NCI-H345 treated with DMSO at 0.1 percent for 48 hours (cell line): ENCODE measurements around the gene AGPAT1.
A peak's percentile ranks its signal among the peaks of the same experiment; 100 is the strongest.
"Not testable (repeated sequence)": the region's sequence is repeated elsewhere in the genome, so short reads cannot be mapped to it uniquely, and the experiment has no call there.

Experiments used
- DNase-seq: peaks from one replicate; lab custom pipeline; 2025; ENCODE audit not compliant: unreplicated experiment; lab: John Stamatoyannopoulos, UW

AGPAT1 gene

DNA sequence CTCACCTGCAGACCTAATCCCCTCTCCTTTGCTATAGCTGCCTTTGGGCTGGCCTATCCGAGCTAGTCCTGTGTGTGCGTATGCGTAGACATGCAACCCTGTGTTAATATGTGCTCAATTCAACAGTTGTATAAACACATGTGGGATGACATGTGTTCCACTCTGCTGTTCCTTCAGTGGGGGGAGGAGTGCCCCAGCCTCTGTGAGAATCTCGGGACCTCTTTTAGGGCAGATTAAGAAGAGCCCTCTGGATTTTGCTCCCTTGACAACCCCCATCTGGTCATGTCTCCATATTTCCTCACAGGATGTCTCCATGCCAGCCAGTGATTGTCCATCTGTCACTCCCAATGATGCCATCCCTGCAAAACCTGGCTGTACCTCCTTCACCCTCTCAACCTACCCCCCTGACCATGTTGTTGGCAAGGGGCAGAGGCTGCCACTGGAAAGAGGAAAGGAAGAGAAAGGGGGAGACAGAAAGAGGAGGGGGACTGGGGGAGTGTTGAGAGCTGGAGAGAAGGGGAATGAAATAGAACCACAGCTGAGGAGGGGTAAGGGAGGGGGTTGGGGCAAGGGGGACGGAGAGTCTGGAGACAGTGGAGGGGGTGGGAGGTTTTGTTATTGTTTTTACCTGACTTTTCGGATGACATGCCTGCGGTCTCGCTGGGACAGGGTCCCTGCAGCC is 24.6 kb downstream of the AGPAT1 start:
- no peak for DNase-seq

DNA sequence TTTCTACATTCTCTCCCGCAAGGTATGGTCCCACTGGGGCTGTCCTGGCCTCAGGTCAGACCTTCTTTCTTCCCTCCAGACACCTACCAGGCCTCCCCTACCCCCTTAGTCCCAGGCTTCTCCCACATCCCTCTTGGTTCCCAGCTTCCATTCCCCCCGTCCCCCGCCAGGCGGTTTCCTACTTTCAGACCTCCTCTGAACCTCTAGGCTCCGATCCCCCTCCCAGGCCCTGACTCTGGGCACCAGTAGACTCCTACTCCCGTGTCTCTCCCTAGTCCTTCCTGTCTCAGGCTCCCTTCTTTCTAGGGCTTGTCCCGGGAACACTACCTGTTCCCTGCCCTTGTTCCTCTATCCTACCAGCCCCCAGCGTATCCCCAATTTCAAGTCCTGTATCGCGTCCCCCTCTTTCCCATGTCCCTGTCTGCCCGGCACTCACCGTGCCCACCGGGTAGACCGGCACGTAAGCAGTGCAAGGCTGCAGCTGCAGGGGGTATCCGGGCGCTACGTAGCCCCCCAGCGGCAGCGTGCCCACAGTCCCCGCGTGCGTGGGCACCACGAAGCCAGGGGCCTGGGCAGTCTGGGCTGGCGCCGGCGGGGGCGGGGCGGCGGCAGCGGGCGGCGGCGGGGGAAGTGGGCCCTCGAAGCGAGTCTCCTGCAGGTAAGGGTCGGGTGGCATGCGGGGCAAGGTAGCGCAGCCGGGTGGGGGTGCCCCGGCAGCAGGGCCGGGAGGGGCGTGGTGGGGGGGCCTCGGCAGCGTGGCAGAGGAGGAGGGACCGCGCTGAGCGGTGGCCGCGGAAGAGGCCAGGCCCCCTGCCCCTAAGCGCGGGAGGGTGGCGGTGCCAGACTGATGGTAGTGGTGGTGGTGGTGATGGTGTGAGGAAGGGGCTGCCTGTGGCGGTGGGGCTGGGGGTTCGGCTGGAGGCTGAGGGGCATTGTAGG is 25.7 kb downstream of the AGPAT1 start:
- no peak for DNase-seq

DNA sequence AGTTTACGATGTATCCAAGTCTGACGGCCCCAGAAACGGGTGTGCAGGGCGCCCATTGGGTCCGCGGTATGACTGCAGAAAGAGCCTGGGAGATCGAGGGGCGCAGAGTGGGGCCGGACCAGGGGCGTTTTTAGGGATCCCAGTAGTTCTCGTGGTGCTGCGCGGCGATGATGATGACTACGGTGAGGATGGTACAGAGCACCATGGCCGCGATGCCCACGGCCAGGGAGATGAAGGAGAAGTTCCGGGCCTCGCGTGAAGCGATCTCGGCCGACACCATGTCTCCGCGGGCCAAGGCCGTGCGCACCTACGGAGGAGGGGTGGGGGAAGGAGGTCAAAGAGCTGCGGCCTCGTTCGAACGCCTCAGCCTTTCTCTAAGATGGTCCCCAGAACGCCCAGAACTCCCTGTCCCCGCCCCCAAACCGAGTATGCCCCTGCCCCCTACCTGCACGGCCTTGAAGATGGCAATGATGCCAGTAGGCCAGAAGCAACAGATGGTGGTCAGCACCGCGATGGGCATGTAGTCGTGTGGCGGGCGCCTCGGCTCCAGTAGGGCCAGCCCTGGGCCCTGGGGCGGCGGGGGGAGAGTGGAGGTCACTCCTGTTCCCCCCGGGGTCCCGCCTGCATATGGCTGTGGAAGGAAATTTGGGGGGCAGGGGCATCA is 26.7 kb downstream of the AGPAT1 start:
- DNase-seq = no peak

DNA sequence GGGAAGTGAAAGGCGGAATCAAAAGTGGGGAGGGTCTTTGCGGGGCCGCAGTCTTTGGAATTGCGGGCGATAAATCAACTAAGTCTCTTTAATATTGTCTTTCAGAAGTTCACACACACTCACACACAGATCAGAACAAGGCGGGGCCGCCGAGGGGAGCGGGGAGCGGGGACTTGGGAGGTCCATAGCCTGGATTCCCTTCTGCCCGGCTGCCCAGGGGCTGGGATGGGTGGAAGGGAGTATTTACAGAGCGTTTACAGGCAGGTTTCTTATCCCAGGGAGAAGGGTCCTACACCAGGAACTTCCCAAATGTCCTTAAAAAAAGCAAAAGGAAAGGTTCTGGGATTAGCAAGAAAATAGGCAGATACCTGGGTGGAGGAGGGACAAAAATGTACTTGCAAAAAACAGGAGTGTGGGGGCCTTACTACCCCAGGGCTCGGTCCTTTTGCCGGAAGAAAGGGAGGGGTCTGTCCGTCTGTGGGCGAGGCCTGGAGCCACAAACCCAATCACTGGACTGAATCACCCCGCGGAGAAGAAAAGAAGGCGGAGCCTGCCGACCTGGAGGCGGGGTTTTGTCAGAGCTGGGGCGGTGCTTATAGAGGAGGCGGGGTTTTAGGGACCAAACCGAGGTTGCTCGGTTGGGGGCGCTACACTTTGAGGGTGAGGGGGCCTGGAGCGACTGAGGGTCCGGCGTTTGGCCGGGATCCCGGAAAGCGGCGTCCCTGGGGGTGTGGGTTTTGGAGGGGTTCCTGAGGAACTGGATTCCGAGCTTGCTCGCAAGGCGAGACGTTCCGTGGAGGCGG is 27.4 kb downstream of the AGPAT1 start:
- no peak for DNase-seq

DNA sequence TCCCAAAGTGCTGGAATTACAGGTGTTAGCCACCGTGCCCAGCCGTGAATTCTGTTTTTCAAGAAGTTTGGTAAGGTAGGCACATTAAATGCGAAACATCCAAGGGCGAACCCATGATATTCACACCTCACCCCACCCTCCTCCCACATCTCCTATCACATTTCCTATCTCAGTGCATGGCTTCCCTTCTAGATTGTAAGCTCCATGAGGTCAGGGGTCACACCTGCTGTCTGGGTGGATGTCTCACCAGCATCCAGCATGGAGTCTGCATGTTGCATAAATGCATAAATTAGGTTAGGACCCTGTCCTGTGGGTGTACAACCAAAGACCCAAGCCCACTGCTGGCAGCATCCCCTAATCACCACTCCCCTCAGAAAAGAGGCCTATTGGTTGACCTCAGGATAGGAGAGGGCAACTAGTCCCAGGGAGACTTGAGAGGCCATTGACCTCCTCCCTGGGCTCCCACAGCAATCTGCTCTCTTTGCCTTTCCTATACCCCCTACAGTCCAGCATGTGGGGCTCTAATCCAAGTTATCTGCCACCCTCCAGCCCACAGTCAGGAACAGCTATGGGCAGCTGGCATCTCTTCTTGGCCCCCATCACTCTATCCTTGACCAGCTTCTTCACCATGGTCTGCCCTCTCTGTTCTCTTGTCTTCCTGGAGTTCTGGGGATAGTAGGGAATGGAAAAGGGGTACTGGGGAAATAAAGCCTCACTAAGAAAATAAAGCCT is 28.3 kb downstream of the AGPAT1 start:
- DNase-seq = no peak

DNA sequence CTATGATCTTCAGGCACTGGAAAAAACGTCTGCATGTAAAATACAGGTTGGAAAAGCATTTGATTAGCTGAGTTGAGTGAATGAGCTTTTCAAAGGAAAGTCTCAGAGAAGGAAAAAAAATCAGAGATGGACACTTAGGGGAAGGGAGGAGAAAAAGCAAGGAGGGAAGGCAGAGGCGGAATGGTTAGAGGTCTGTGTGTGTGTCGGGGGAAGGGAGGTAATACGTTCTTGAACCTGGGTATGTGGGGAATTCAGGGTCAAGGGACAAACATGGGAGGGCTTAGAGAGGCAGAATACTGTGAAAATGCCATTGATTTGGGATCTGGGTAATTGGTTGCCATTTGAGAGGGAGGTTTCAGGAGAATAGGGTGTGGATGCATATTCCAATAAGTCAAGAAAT is 29.2 kb downstream of the AGPAT1 start:
- no peak for DNase-seq

DNA sequence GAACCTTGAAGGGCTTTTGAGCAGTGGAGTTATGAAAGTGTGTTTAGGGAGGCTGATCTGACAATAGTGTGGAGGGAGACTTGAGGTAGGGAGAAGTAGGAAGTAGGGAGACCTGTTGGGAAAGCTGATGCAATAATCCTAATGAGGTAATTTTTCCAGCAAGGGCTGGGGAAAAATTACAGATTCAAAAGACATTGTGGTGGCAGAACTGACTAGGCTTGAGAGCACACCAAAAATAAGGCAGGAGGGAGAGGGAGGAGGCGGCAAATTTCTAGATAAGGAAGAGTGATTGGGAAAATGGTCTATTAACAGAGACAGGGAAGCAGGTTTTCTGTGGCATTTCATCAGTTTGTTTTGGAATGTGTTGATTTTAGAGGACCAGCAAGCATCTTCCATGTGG is 29.6 kb downstream of the AGPAT1 start:
- no peak for DNase-seq

DNA sequence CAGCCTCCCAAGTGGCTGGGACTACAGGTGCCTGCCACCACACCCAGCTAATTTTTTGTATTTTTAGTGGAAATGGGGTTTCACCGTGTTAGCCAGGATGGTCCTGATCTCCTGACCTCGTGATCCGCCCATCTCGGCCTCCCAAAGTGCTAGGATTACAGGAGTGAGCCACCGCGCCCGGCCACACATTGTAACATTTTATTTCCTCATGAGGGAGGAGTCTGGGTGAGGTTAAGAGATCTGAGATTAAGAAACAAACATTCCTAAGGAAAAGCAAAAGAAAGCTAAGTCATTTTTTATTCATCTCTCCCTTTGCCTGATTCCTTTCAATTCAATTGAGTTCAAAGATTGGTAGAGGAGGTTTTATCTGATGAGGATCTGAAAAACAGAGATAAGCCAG is 31.6 kb downstream of the AGPAT1 start:
- not testable (repeated sequence) for DNase-seq

DNA sequence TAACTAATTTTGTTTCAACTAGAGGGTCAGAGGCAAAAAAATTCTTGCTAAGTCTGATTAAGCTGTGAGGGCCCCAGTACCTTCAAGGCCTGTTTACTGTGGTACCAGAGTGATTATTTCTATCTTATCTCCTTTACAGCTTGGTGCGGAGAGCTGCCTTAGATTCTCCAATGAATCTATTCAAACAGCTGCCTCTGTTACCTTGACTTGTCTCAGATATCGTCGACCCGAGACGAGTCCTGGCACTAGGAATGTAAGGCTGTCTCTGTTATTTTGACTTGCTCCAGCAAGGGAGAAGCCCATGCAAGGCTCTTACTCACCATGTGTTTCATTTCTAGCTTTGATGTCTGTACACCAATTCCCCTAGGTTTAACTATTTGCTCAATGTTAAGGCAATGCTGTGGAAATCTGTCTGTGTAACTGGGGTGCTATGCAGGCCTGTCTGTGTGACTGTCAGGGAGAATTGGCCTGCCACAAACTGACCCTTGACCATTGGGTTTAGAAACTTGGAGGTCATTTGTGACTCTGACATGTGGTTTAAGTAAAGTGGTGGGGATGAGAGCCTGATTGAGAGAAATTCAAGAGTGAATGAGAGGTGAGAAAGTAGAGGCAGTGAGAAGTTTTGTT is 35.4 kb downstream of the AGPAT1 start:
- DNase-seq = no peak

DNA sequence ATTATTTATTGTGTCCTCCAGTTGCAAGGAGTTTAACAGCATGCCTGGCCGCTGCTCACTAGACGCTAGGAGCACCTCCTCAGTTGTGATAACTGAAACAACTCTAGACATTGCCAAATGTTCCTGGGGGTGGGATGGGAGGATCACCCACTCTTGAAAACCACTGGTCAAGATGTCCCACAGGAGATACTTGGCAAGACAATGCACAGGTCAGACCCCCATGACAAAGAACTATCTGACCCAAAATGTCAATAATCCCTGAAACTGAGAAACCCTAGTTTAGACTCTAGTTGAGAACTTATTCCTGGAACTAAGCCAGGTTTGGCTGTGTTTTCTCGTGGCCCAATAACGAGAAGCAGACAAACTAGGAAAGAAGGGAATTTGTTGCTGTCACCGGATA is 36.3 kb downstream of the AGPAT1 start:
- no peak for DNase-seq

DNA sequence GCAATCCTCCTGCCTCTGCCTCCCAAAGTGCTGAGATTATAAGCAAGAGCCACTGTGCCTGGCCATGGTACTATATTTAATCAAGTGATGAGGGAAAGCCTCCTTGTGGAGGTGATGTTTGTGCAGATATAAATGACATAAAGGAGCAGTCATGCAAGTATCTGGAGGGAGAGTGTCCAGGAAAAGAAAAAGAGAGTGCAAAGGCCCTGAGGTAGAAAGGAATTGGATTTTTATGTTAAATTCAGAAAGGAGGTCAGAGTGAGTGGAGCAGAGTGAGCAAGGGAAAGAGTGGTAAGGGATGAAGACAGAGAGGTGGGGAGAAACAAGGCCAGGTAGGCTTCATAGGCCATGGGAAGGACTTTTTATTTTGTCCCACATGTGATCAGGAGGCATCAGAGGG is 38.4 kb downstream of the AGPAT1 start:
- DNase-seq = no peak

DNA sequence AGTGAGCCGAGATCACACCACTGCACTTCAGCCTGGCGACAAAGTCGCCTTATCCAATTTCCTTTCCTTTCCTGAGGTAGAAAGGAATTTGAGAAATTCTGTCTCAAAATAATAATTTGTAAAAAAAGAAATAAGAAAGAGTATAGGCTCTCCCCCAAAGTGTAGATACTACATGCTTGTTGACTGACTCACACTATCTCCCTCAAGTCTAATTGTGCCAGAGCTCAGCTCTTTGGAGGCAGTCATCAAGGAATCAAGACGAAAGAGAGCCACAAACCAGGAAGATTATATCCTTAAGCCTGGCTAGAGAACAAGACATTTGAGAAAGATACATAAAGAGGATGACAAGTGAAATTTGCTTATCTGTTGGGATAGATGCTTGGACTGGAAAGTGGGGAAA is 42.1 kb downstream of the AGPAT1 start:
- DNase-seq = no peak

DNA sequence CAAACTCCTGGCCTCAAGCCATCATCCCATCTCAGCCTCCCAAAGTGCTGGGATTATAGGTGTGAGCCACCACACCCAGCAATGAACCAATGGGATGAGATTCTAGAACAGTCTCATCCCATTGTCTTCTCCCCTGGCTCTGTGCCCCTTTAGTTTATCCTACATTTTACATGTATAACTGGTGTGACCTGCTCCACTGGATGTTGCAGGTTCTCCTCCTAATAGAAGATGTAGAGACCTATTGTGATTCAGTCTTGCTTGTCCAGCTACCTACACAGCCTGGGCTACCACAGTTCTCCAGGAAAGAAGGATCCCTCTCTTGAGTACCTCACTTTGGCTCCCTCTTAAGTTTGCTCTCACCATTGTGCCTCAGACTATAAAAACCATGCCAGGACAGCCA is 43.8 kb downstream of the AGPAT1 start:
- no peak for DNase-seq

DNA sequence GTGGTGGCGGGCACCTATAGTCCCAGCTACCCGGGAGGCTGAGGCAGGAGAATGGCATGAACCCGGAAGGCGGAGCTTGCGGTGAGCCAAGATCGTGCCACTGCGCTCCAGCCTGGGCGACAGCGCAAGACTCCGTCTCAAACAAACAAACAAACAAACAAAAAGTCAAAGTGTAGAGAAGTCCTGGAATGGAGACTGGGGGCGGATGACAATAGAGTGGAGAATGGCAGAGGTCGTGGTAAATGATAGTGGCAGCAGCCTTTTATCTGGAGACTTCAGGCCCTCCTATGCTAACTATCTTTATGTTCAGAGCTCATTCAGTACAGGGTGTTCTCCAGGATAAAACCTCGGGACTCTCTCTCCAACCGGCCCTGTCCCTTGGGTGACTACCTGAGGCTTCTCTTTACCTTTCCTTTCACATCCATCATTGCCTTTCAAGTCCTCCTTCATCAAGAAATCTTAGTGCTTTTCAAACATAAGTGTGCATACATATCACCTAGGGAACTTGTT is 44.4 kb downstream of the AGPAT1 start:
- DNase-seq = no peak

DNA sequence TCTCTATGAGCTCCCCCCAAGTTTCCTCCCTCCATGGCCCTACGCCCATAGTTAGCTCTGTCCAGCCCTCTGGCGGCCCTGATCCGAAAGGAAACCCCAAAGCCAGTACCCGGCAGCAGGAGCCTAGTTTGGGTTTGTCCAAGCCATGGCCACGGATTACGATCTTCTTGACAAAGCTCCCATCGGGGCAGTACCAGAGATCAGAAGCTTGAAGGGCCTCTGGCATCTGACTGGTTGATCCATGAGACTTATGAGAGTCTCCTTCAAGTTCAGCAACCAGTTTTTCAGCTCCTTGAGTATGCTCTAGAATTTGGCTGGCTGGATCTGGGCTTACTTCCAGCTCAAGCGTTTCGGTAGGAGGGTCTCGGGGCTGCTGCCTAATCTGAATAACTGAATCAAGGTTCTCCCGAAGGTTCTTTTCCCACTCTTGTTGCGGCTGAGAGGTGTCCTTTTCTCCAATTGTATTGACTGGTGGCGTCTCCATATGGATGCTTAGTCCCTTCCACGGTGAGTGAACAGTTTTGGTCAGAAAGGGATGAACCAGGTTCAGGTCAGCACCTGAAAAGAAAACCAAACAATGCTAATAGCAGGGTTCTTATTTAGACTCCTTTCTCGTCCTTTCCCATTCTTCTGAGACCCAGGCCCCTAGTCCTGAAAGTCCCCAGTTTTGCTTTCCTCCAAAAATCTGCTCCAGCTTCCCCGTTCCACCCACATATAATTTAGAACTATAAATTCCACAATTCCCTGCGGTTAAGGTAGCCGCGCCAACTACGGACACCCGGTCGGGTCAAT is 46.4 kb downstream of the AGPAT1 start:
- DNase-seq = no peak

DNA sequence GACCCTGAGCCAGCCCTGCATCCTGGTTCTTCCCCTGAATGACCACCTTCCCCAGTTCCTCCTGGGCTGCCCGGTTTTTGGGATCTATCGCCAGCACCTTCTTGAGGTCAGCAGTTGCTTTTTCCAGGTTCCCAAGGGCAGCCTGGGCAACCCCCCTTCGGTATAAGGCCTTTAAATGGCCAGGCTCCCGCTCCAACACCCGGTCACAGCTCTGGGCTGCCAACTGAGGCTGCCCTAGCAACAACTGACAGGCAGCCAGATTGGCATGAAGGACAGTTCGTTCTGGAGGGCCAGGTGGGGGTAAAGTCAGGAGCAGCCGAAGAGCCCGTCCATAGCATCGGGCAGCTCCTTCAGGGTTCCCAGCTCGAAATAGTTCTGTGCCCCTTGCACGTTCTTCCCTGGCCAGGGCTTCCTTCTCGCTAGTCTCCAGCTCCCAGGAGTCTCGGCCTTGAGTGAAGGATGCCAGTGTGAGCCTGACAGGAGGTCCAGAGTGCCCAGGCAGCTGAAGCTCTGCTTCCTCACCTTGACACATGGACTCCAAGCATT is 47.1 kb downstream of the AGPAT1 start:
- DNase-seq = no peak

DNA sequence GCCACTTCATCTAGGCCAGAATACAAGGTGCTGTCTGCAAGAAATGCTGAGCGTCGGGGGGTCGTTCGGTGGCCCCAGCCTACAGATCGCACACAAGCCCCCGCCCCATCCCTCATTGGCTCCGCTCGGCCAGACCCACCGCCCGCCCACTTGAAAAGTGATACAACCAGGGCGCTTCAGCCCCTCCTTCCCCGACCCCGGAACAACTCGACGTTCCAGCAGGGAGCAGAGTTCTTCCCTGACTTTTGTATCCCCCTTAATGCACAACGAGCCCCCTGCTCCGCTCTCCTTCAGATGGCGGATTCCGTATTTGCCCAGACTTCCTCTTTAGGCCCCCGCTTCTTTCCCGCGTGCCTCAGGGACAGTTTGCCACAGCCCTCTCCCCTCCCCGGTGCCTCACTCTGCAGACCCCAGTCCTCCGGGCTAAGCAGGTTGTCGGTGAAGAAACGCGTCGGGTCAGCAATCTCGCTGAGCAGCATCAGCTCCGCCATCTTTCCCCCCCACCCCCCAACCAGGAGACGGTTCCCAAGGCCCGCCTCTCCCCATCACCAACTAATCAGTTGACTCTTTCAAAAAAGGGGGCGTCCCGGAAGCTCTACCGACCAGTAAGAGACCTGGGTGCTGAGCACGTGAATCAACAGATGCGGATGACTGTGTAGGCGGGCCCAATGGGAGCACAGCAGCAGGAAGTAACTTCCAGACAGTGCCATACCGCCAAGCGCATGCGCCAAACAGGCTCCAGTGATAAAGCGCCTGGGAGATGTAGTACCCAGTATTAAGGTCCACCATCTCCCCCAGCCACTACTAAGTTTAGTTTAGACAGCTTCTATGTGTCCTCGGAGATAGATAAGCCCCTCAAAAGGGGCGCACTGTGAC is 47.9 kb downstream of the AGPAT1 start, which contains the start of gene ATF6B:
Gene ATF6B (minus strand): TSS at position 530 of the 876 bp plus-strand sequence. CDS start 39 bp downstream, at position 491.
- peak; percentile 99 for DNase-seq

DNA sequence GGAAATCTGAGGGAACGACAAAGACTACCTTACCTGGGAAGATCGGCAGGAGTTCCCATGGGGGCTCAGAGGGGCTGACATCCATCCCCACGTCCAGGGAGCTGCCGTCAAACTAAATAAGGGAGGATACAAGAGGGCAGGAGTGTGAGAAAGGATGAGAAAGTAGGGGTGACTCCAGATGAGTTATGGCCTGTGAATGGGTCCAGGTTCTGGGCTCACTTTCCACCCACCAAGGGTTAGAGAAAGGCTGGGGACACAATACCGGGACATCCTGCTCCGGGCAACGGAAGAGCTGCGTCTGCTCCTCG is 48.5 kb downstream of the AGPAT1 start:
- no peak for DNase-seq
